Mesendoderm (in vitro differentiated cells): Measurements from ENCODE around the gene WDR43.
A peak's percentile ranks its signal among the peaks of the same experiment; 100 is the strongest.

ENCODE experiments used
- DNase-seq: peaks from one replicate; pipeline ENCODE4 v3.0.0; 2013
- H2AK5ac ChIP-seq: 2 replicates; pipeline ENCODE4 v1.6.1; 2013; ENCODE audit warnings: low read length, inconsistent platforms
- H2BK120ac ChIP-seq: 2 replicates; pipeline ENCODE4 v1.6.1; 2013; ENCODE audit warnings: low read depth, mild to moderate bottlenecking, low read length, moderate library complexity, mixed read lengths
- H2BK15ac ChIP-seq: replicated peaks from 2 replicates; pipeline ENCODE4 v1.6.1; 2013; ENCODE audit warnings: low read depth, mild to moderate bottlenecking, moderate library complexity
- H2BK5ac ChIP-seq: 2 replicates; pipeline ENCODE4 v1.6.1; 2013; ENCODE audit warnings: low read length, inconsistent platforms
- H3K18ac ChIP-seq: 2 replicates; pipeline ENCODE4 v1.6.1; 2013; ENCODE audit warnings: mild to moderate bottlenecking, low read length, mixed read lengths
- H3K23ac ChIP-seq: one replicate; pipeline ENCODE4 v1.6.1; 2013; ENCODE audit warnings: low read length
- H3K27ac ChIP-seq: 2 replicates; pipeline ENCODE4 v1.5.1; 2013; ENCODE audit warnings: low read depth, mild to moderate bottlenecking, inconsistent platforms, low read length, moderate library complexity
- H3K27me3 ChIP-seq: 2 replicates; pipeline ENCODE4 v1.6.1; 2013; ENCODE audit warnings: low read length, control low read depth, mild to moderate bottlenecking, inconsistent platforms; ENCODE audit not compliant: insufficient read depth, poor library complexity
- H3K36me3 ChIP-seq: 2 replicates; pipeline ENCODE4 v1.6.1; 2013; ENCODE audit warnings: low read length, inconsistent platforms; ENCODE audit not compliant: control insufficient read depth, insufficient read depth
- H3K4ac ChIP-seq: one replicate; pipeline ENCODE4 v1.6.1; 2013; ENCODE audit warnings: low read depth, mild to moderate bottlenecking, low read length, moderate library complexity
- H3K4me1 ChIP-seq: 2 replicates; pipeline ENCODE4 v1.6.1; 2013; ENCODE audit warnings: low read depth, low read length, inconsistent platforms; ENCODE audit not compliant: control insufficient read depth
- H3K4me2 ChIP-seq: 2 replicates; pipeline ENCODE4 v1.6.1; 2013; ENCODE audit warnings: low read length
- H3K4me3 ChIP-seq: 2 replicates; pipeline ENCODE4 v1.5.1; 2013; ENCODE audit warnings: mild to moderate bottlenecking, low read length
- H3K56ac ChIP-seq: one replicate; pipeline ENCODE4 v1.6.1; 2013; ENCODE audit warnings: low read length
- H3K79me1 ChIP-seq: 2 replicates; pipeline ENCODE4 v1.6.1; 2013; ENCODE audit warnings: low read length, inconsistent platforms
- H3K79me2 ChIP-seq: 2 replicates; pipeline ENCODE4 v1.6.1; 2013; ENCODE audit warnings: mild to moderate bottlenecking, low read length; ENCODE audit not compliant: control insufficient read depth, insufficient read depth
- H3K9ac ChIP-seq: 2 replicates; pipeline ENCODE4 v1.6.1; 2013; ENCODE audit warnings: low read length, inconsistent platforms
- H4K5ac ChIP-seq: one replicate; pipeline ENCODE4 v1.6.1; 2013; ENCODE audit warnings: low read length
- H4K8ac ChIP-seq: one replicate; pipeline ENCODE4 v1.6.1; 2013; ENCODE audit warnings: low read depth, mild to moderate bottlenecking, control low read depth, low read length, moderate library complexity
- WGBS: extraction: QIAGEN DNeasy Blood & Tissue Kit; methylation state at CpG from one replicate; pipeline ENCODE4 v1.1.7; 2013; ENCODE audit warnings: low lambda C conversion rate, missing lambda C conversion rate; ENCODE audit not compliant: insufficient coverage; ENCODE audit errors: extremely low coverage; 5-methylcytosine and 5-hydroxymethylcytosine counted together

Gene WDR43

GRCh38 chr2:28904802-28905457 is 10.5 kb downstream of the WDR43 start:
- peaks cover 79% of the 10 kb centered on the region for H3K79me2 ChIP-seq
- no peak overlapping the region for H2BK15ac ChIP-seq
- no peak overlapping the region for H3K27ac ChIP-seq
- H3K9ac ChIP-seq: no peak overlapping the region
- no peak overlapping the region for H2BK120ac ChIP-seq
- no peak overlapping the region for H3K18ac ChIP-seq
- peaks cover 6% of the 10 kb centered on the region for H3K79me1 ChIP-seq
- no peak overlapping the region for H3K4me3 ChIP-seq
- peak overlapping the region; percentile 38 for H3K56ac ChIP-seq
- no peaks in the 10 kb centered on the region for H3K27me3 ChIP-seq
- peaks cover 3% of the 10 kb centered on the region for H3K4me1 ChIP-seq
- no peak overlapping the region for H2AK5ac ChIP-seq
- H3K4ac ChIP-seq: no peak overlapping the region
- no CpG with 5 or more reads among the region's 2 CpGs for WGBS
- no peak overlapping the region for H2BK5ac ChIP-seq
- H4K8ac ChIP-seq: no peak overlapping the region
- H3K23ac ChIP-seq: no peak overlapping the region
- no peak overlapping the region for H4K5ac ChIP-seq
- no peak overlapping the region for H3K4me2 ChIP-seq
- DNase-seq: peak; percentile 90
- peaks cover 12% of the 10 kb centered on the region for H3K36me3 ChIP-seq

DNA sequence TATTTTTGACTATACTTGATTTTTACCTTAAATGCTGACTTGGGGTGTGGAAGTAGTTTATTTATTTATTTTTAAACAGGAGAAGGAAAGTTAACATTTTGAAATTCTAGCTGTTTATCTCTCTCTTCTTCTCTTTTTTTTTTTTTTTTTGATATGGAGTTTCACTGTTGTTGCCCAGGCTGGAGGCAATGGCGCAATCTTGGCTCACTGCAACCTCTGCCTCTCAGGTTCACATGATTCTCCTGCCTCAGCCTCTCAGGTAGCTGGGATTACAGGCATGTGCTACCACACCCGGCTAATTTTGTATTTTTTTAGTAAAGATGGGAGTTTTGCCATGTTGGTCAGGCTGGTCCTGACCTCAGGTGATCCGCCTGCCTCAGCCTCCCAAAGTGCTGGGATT is 11.1 kb downstream of the WDR43 start:
- DNase-seq: no peak
- Histone ChIP-seq H4K5ac (no peak overlapping the region), H3K4me2 (no peak overlapping the region), H4K8ac (no peak overlapping the region), H2AK5ac (no peak overlapping the region), H3K4me1 (peaks cover 3% of the 10 kb centered on the region), H3K79me2 (peaks cover 77% of the 10 kb centered on the region), H2BK15ac (no peak overlapping the region), H3K27ac (no peak overlapping the region), H3K4me3 (no peak overlapping the region), H3K18ac (no peak overlapping the region), H3K4ac (no peak overlapping the region), H2BK5ac (no peak overlapping the region), H3K56ac (no peak overlapping the region), H3K36me3 (peaks cover 13% of the 10 kb centered on the region), H3K27me3 (no peaks in the 10 kb centered on the region), H3K9ac (no peak overlapping the region), H3K23ac (no peak overlapping the region), H3K79me1 (peaks cover 6% of the 10 kb centered on the region), H2BK120ac (no peak overlapping the region)
- WGBS: no CpG with 5 or more reads among the region's 3 CpGs

DNA sequence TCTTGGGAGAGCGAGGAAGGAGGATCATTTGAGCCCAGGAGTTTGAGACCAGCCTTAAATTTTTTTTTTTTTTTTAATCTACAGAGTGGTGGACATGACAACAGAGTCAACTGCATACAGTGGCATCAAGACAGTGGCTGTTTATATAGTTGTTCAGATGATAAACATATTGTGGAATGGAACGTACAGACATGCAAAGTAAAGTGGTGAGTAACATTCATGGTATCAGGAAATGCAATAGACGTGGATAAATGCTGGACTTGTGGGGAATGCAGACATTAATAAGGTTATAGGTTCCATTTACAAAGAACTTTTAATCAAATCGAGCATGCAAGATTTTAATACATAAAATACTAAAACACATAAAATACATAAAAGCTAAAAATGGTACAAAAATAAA is 11.9 kb downstream of the WDR43 start:
- H3K4ac ChIP-seq: no peak overlapping the region

DNA sequence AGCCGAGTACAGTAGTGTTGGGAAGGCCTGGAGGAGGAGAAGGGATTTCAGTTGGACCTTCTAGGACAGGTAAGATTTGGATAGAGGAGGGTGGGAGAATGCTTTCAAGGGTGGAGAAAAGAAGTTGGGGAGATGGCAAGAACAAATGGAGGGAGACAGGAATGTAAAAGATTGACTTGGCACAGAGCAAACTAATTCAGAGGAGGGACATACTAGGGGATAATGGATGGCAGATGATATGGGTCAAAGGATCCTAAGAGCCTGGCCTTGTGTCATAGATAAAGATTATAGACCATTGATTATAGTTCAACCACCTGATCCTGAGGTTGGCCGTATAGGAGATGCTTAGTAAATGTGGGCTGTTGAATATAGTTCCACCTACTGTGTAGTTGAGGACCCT is 12.4 kb downstream of the WDR43 start:
- Histone ChIP-seq H3K23ac (no peak overlapping the region), H2AK5ac (no peak overlapping the region), H3K27me3 (no peaks in the 10 kb centered on the region), H2BK15ac (no peak overlapping the region), H3K4me2 (no peak overlapping the region), H3K79me2 (peaks cover 69% of the 10 kb centered on the region), H3K18ac (no peak overlapping the region), H3K36me3 (peaks cover 13% of the 10 kb centered on the region), H3K9ac (no peak overlapping the region), H3K4me1 (peaks cover 3% of the 10 kb centered on the region), H4K5ac (no peak overlapping the region), H3K79me1 (peaks cover 6% of the 10 kb centered on the region), H2BK5ac (no peak overlapping the region), H3K27ac (no peak overlapping the region), H3K4me3 (no peak overlapping the region), H4K8ac (no peak overlapping the region), H3K4ac (no peak overlapping the region), H3K56ac (no peak overlapping the region), H2BK120ac (no peak overlapping the region)
- no peak for DNase-seq
- WGBS: no CpG with 5 or more reads among the region's 2 CpGs

More for the DNA sequence above, 11.9 kb downstream of the WDR43 start:
- no peak overlapping the region for H3K56ac ChIP-seq
- H4K8ac ChIP-seq: no peak overlapping the region
- no CpG with 5 or more reads among the region's 4 CpGs for WGBS
- H3K4me2 ChIP-seq: no peak overlapping the region
- H3K27ac ChIP-seq: no peak overlapping the region
- no peak overlapping the region for H2AK5ac ChIP-seq
- H3K4me3 ChIP-seq: no peak overlapping the region
- H2BK120ac ChIP-seq: no peak overlapping the region
- H2BK15ac ChIP-seq: no peak overlapping the region
- DNase-seq: no peak
- H3K23ac ChIP-seq: no peak overlapping the region
- peaks cover 69% of the 10 kb centered on the region for H3K79me2 ChIP-seq
- H3K18ac ChIP-seq: no peak overlapping the region
- H3K79me1 ChIP-seq: peaks cover 6% of the 10 kb centered on the region
- H2BK5ac ChIP-seq: no peak overlapping the region
- no peak overlapping the region for H4K5ac ChIP-seq
- peaks cover 13% of the 10 kb centered on the region for H3K36me3 ChIP-seq
- H3K27me3 ChIP-seq: no peaks in the 10 kb centered on the region
- H3K4me1 ChIP-seq: peaks cover 3% of the 10 kb centered on the region
- no peak overlapping the region for H3K9ac ChIP-seq

GRCh38 chr2:28908172-28908571 is 13.7 kb downstream of the WDR43 start:
- Histone ChIP-seq H3K4me3 (no peak overlapping the region), H2BK15ac (no peak overlapping the region), H3K79me2 (peaks cover 66% of the 10 kb centered on the region), H2BK5ac (no peak overlapping the region), H3K4ac (no peak overlapping the region), H3K4me2 (no peak overlapping the region), H3K18ac (no peak overlapping the region), H2BK120ac (no peak overlapping the region), H3K27ac (no peak overlapping the region), H3K4me1 (peaks cover 3% of the 10 kb centered on the region), H3K36me3 (peaks cover 13% of the 10 kb centered on the region), H3K27me3 (no peaks in the 10 kb centered on the region), H3K79me1 (peaks cover 7% of the 10 kb centered on the region), H4K8ac (no peak overlapping the region), H3K23ac (no peak overlapping the region), H2AK5ac (no peak overlapping the region), H4K5ac (no peak overlapping the region), H3K9ac (no peak overlapping the region), H3K56ac (no peak overlapping the region)
- no peak for DNase-seq
- no CpG with 5 or more reads among the region's 1 CpG for WGBS
